Gastroesophageal sphincter (tissue), 3 donors: ENCODE data around the gene EIF4EBP2.

Experiments used
- EP300 ChIP-seq: sonication (generic); formaldehyde crosslinking; IDR thresholded peaks from one replicate; pipeline ENCODE4 v1.6.1; 2017; ENCODE audit warnings: antibody characterized with exemption, mild to moderate bottlenecking
- POLR2A ChIP-seq, 2 donors: fragments of 450-650 bp; IDR thresholded peaks; one replicate each; pipeline ENCODE4 v1.6.1; 2017; ENCODE audit warnings: antibody characterized with exemption in 2 of 2, mild to moderate bottlenecking in 2 of 2, moderate library complexity in 1 of 2
- POLR2AphosphoS5 ChIP-seq: sonication (generic); formaldehyde crosslinking; IDR thresholded peaks from one replicate; pipeline ENCODE4 v1.6.1; 2017; ENCODE audit warnings: antibody characterized with exemption
- TF ChIP-seq, protein P1 (sequence below), 4 experiments: fragments of 200-600 bp in 2 of 4; fragments of 450-650 bp in 2 of 4; sonication (generic) in 1 of 4; IDR thresholded peaks; one replicate each; pipeline ENCODE4 v1.5.1; 2017 to 2019; ENCODE audit warnings: antibody characterized with exemption in 4 of 4, mild to moderate bottlenecking in 2 of 4, moderate library complexity in 2 of 4

GRCh38 chr10:70435241-70436085 lies 31.5 kb downstream of the EIF4EBP2 start:
- TF ChIP-seq, protein P1, sequence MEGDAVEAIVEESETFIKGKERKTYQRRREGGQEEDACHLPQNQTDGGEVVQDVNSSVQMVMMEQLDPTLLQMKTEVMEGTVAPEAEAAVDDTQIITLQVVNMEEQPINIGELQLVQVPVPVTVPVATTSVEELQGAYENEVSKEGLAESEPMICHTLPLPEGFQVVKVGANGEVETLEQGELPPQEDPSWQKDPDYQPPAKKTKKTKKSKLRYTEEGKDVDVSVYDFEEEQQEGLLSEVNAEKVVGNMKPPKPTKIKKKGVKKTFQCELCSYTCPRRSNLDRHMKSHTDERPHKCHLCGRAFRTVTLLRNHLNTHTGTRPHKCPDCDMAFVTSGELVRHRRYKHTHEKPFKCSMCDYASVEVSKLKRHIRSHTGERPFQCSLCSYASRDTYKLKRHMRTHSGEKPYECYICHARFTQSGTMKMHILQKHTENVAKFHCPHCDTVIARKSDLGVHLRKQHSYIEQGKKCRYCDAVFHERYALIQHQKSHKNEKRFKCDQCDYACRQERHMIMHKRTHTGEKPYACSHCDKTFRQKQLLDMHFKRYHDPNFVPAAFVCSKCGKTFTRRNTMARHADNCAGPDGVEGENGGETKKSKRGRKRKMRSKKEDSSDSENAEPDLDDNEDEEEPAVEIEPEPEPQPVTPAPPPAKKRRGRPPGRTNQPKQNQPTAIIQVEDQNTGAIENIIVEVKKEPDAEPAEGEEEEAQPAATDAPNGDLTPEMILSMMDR (IDR thresholded peaks at IDR 0.05) = no peak
- no peak for TF ChIP-seq POLR2A (IDR thresholded peaks at IDR 0.05)
- TF ChIP-seq EP300 = no peak
- no peak for TF ChIP-seq POLR2AphosphoS5
